K562 (cell line): ENCODE data around the gene CNOT10. TPM values are rescaled to one million over a fixed set of nuclear protein-coding genes. Genes with fewer than 3 reads are reported as not detected.

Source experiments
- ARID3A ChIP-seq: IDR thresholded peaks from 2 replicates; pipeline ENCODE4 v1.6.1; 2012; ENCODE audit warnings: low read depth, low read length, improper control_type of control experiment, borderline replicate concordance
- BACH1 ChIP-seq: fragments of 200-800 bp; sonication (Bioruptor generic); IDR thresholded peaks from 2 replicates; pipeline ENCODE4 v1.6.1; 2016; ENCODE audit warnings: missing genetic modification characterization, missing compliant biosample characterization
- BDP1 ChIP-seq: IDR thresholded peaks from 3 replicates; pipeline ENCODE4 v1.6.1; 2011; ENCODE audit not compliant: insufficient read length, insufficient read depth
- BRCA1 ChIP-seq, 2 experiments: fragments of 450-650 bp in 1 of 2; sonication (generic) in 1 of 2; formaldehyde crosslinking in 1 of 2; IDR thresholded peaks; 2 replicates each; pipeline versions ENCODE4 v1.5.0 to v1.6.1; 2017 to 2020; ENCODE audit warnings: mild to moderate bottlenecking in 1 of 2, missing genetic modification reagents in 1 of 2
- CHD2 ChIP-seq: IDR thresholded peaks from 2 replicates; pipeline ENCODE4 v1.6.1; 2011; ENCODE audit warnings: low read depth, low read length
- CREM ChIP-seq: IDR thresholded peaks from 2 replicates; pipeline ENCODE4 v1.6.1; 2014; ENCODE audit warnings: antibody characterized with exemption, low read depth
- CSDE1 ChIP-seq, 2 experiments: fragments of 450-650 bp; IDR thresholded peaks; 2 replicates each; pipeline ENCODE4 v1.6.1; 2016; ENCODE audit warnings: mild to moderate bottlenecking in 1 of 2
- ELF4 ChIP-seq: fragments of 450-650 bp; formaldehyde crosslinking; IDR thresholded peaks from 2 replicates; pipeline ENCODE4 v1.4.0; 2022; ENCODE audit warnings: missing genetic modification characterization
- HDAC1 ChIP-seq, 2 experiments: fragments of 450-650 bp; IDR thresholded peaks; 2 replicates each; pipeline ENCODE4 v1.6.1; 2016 to 2017; ENCODE audit warnings: inconsistent platforms in 1 of 2, mild to moderate bottlenecking in 1 of 2, moderate library complexity in 1 of 2
- HNRNPK ChIP-seq: fragments of 200-400 bp; formaldehyde crosslinking; IDR thresholded peaks from one replicate; pipeline ENCODE4 v1.6.1; 2018; ENCODE audit warnings: mild to moderate bottlenecking, low read depth, low read length; ENCODE audit not compliant: poor library complexity, severe bottlenecking
- HNRNPUL1 ChIP-seq: fragments of 200-400 bp; formaldehyde crosslinking; IDR thresholded peaks from 2 replicates; pipeline ENCODE4 v1.6.1; 2017; ENCODE audit warnings: low read length
- KAT7 ChIP-seq: sonication (generic); formaldehyde crosslinking; IDR thresholded peaks from 2 replicates; pipeline ENCODE4 v1.8.0; 2022; ENCODE audit warnings: missing genetic modification reagents, mild to moderate bottlenecking, borderline replicate concordance
- KLF1 ChIP-seq: fragments of 450-650 bp; IDR thresholded peaks from 2 replicates; pipeline ENCODE4 v1.6.1; 2016; ENCODE audit warnings: missing genetic modification characterization, missing compliant biosample characterization
- MCM7 ChIP-seq, 2 experiments: fragments of 450-650 bp; IDR thresholded peaks; 2 replicates each; pipeline ENCODE4 v1.6.1; 2016 to 2018
- MLX ChIP-seq, 2 experiments: fragments of 450-650 bp in 1 of 2; sonication (generic) in 1 of 2; formaldehyde crosslinking; conservative IDR thresholded peaks; 2 replicates each; pipeline versions ENCODE4 v1.4.0 to v1.8.1; 2020 to 2022; ENCODE audit warnings: mild to moderate bottlenecking in 1 of 2, missing genetic modification reagents in 1 of 2
- MYNN ChIP-seq, 2 experiments: sonication (generic); formaldehyde crosslinking in 1 of 2; IDR thresholded peaks; 2 replicates each; pipeline versions ENCODE4 v1.5.0 to v1.6.1; 2016 to 2020; ENCODE audit warnings: antibody characterized with exemption in 1 of 2, missing genetic modification reagents in 1 of 2
- NFE2L1 ChIP-seq: fragments of 450-650 bp; IDR thresholded peaks from 2 replicates; pipeline ENCODE4 v1.6.1; 2016; ENCODE audit warnings: missing genetic modification characterization, low read depth, mild to moderate bottlenecking, missing compliant biosample characterization, moderate library complexity, borderline replicate concordance
- PYGO2 ChIP-seq: fragments of 450-650 bp; IDR thresholded peaks from 2 replicates; pipeline ENCODE4 v1.6.1; 2016; ENCODE audit warnings: mild to moderate bottlenecking, missing genetic modification characterization, moderate library complexity, missing compliant biosample characterization
- SAP30 ChIP-seq: fragments of 200-600 bp; sonication (generic); IDR thresholded peaks from 2 replicates; pipeline ENCODE4 v1.6.1; 2012; ENCODE audit warnings: borderline replicate concordance, low read depth, mild to moderate bottlenecking, moderate library complexity, low read length, control low read depth, inconsistent platforms; ENCODE audit not compliant: insufficient read depth, poor library complexity, severe bottlenecking
- SMARCA5 ChIP-seq: fragments of 450-650 bp; IDR thresholded peaks from 2 replicates; pipeline ENCODE4 v1.6.1; 2016
- SMARCC2 ChIP-seq: fragments of 450-650 bp; IDR thresholded peaks from 2 replicates; pipeline ENCODE4 v1.6.1; 2017; ENCODE audit warnings: antibody characterized with exemption, moderate library complexity, mild to moderate bottlenecking, low read depth
- SRSF3 ChIP-seq: fragments of 200-400 bp; formaldehyde crosslinking; IDR thresholded peaks from 2 replicates; pipeline ENCODE4 v1.6.1; 2016; ENCODE audit warnings: mild to moderate bottlenecking, low read length, moderate library complexity; ENCODE audit not compliant: insufficient read depth
- TEAD4 ChIP-seq, 2 experiments: sonication (generic) in 1 of 2; formaldehyde crosslinking in 1 of 2; IDR thresholded peaks; 2 replicates each; pipeline versions ENCODE4 v1.6.1 to v1.8.0; 2012 to 2022; ENCODE audit warnings: borderline replicate concordance in 1 of 2, inconsistent platforms in 1 of 2, low read length in 1 of 2, mild to moderate bottlenecking in 1 of 2, missing genetic modification reagents in 1 of 2
- ZNF23 ChIP-seq: fragments of 250-450 bp; sonication (Bioruptor Pico); IDR thresholded peaks from 2 replicates; pipeline ENCODE4 v1.4.0; 2020; ENCODE audit warnings: mild to moderate bottlenecking
- ZNF408 ChIP-seq: fragments of 250-450 bp; sonication (Bioruptor Pico); IDR thresholded peaks from 2 replicates; pipeline ENCODE4 v1.4.0; 2020; ENCODE audit warnings: low read depth, mild to moderate bottlenecking, moderate library complexity
- ZNF41 ChIP-seq: fragments of 250-450 bp; sonication (Bioruptor Pico); conservative IDR thresholded peaks from 2 replicates; pipeline ENCODE4 v1.4.0; 2020; ENCODE audit warnings: mild to moderate bottlenecking
- ZNF695 ChIP-seq: fragments of 450-650 bp; formaldehyde crosslinking; IDR thresholded peaks from 2 replicates; pipeline ENCODE4 v1.4.0; 2020; ENCODE audit warnings: mild to moderate bottlenecking, moderate library complexity
- polyA plus RNA-seq, 8 experiments: library from polyadenylated mRNA; depleted of rRNA in 4 of 8; stranded (reverse) in 5 of 8; unstranded in 3 of 8; fragments of >200 nt; fragmentation: Nextera tagmentation in 2 of 8; fragmentation: Illumina TruSeq in 1 of 8; extraction: Ambion mirVana in 2 of 8; extraction: Trizol in 1 of 8; gene quantifications; 2 replicates each; pipeline versions ENCODE4 v1.2.1 to v1.2.3, GENCODE V29; 2011 to 2014; ENCODE audit warnings: inconsistent platforms in 1 of 8, missing spikeins in 1 of 8
- total RNA-seq, 7 experiments: library from RNA; depleted of rRNA in 6 of 7; stranded (reverse); fragments of >200 nt in 6 of 7; fragmentation: Illumina TruSeq in 2 of 7; extraction: Trizol in 2 of 7; gene quantifications; 2 replicates each; pipeline versions ENCODE4 v1.2.1 to v1.2.3, GENCODE V29; 2011 to 2021; ENCODE audit warnings: low replicate concordance in 1 of 7

CNOT10 gene
- total and polyA plus RNA-seq, 9 of the 15 experiments (the other 6 are each of a cell fraction or from before 2014, with no cell fraction given), result 35.7 to 114 (median 81.9) TPM

- TF ChIP-seq BDP1, result no peak
- no peak for TF ChIP-seq BACH1
- no peak for TF ChIP-seq CREM
- TF ChIP-seq PYGO2 (tag), result no peak
- no peak for TF ChIP-seq SRSF3
- TF ChIP-seq MYNN (IDR thresholded peaks at IDR 0.05), result no peak
- TF ChIP-seq MYNN (CRISPR knock-in tag; IDR thresholded peaks at IDR 0.05), result no peak
- TF ChIP-seq NFE2L1 (tag), result no peak
- TF ChIP-seq ZNF23, result no peak
- no peak for TF ChIP-seq ZNF695 (CRISPR knock-in tag)
- TF ChIP-seq HDAC1 (IDR thresholded peaks at IDR 0.05), result no peak
- no peak for TF ChIP-seq KAT7 (CRISPR knock-in tag)
- no peak for TF ChIP-seq CHD2
- no peak for TF ChIP-seq HNRNPK
- no peak for TF ChIP-seq TEAD4 (IDR thresholded peaks at IDR 0.05; ENCODE audit: low read length)
- no peak for TF ChIP-seq TEAD4 (CRISPR knock-in tag; IDR thresholded peaks at IDR 0.05; ENCODE audit: borderline replicate concordance)
- TF ChIP-seq KLF1 (tag), result no peak
- no peak for TF ChIP-seq ELF4 (CRISPR knock-in tag)
- no peak for TF ChIP-seq SMARCA5
- TF ChIP-seq MLX (CRISPR knock-in tag; conservative IDR thresholded peaks at IDR 0.05), result no peak
- no peak for TF ChIP-seq ZNF41 (CRISPR knock-in tag)
- no peak for TF ChIP-seq ARID3A
- TF ChIP-seq ZNF408, result no peak
- no peak for TF ChIP-seq HNRNPUL1
- peak; percentile 40; the same call in 1 of the 2 replicates for TF ChIP-seq SMARCC2
- TF ChIP-seq MCM7 (IDR thresholded peaks at IDR 0.05), result no peak
- TF ChIP-seq CSDE1 (IDR thresholded peaks at IDR 0.05), result peak in 1 of 2 experiments; percentile 55; a peak in 2 of 4 replicates
- TF ChIP-seq BRCA1 (IDR thresholded peaks at IDR 0.05), result no peak
- TF ChIP-seq BRCA1 (CRISPR knock-in tag; IDR thresholded peaks at IDR 0.05), result no peak
- TF ChIP-seq SAP30, result no peak
Observed at GRCh38 chr3:32684029-32684799, 774 bp upstream of the CNOT10 start (continued).
